IPS-NIHi11 (cell line): ENCODE data around the gene PRPS1L1.

Experiments used
- DNase-seq: peaks from one replicate; pipeline ENCODE4 v3.0.0; 2012; ENCODE audit warnings: mixed read lengths, low spot score

Gene PRPS1L1

DNA sequence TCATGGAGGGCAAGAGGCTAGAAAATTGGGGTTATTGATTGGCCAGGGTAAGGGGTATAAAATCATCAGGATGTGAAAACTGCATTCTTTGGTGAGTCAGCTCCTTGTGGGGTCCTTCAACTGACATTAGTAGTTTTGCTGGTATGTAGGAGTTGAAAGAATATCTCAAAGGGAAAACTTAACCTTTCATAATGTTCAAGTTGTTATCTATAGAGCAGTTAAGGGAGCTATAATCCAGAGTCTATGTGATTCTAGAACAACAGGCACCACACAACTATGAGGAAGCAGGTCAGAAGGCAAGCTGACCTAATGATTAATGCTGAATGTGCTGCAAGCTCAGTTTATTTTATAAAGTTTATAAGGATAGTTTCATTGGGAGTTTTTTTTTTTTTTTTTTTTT lies 13.7 kb downstream of the PRPS1L1 start:
- DNase-seq = no peak

DNA sequence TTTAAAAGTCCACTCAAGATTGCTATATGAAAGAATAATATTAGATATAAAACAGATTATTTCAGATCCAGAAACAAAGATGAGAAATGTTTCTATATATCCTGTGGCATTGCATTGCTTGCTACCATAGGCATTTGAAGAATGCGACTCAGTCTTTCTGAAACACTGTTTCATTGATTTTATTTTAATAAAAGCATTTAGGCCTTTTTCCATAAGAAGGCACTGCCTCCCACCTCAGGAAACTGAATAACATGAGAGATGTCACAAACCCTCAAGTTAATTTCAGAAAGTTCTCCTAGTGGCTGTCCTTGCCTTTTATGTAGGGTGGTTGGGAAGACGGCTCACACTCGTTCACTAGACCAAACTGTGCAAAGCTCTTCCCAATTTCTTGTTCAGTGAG lies 23.3 kb downstream of the PRPS1L1 start:
- DNase-seq = no peak

DNA sequence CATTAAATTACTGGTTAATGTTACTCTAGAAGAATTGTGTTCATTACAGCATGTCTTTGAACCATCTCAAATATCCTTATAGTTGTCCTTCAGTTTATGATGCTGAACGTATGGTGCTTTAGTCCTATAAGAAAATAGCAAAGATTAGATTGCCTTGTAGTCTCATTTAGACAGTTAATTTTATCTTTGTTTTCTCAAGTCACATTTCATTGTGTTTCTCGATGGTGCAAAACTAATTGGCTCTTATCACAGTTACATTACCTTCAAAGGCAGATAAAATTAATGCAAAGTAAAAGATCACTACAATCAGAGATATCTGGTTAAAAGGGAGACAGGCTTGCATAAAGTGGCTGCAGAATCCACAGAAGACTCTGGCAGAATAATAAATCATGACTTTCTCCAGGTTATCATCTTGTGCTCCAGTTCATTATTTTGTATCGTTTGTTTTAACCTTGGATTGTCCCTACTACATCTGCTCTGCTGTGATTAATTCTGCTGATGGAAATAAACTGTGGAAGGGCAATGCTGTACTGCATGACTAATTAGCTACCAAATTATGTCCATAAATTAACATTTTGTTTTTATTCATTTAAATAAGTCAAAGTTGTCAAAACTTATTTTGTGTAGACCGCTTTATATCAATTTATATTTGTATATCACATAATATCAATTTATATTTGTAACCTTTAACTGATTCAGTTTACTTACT lies 24.2 kb downstream of the PRPS1L1 start:
- DNase-seq = no peak

DNA sequence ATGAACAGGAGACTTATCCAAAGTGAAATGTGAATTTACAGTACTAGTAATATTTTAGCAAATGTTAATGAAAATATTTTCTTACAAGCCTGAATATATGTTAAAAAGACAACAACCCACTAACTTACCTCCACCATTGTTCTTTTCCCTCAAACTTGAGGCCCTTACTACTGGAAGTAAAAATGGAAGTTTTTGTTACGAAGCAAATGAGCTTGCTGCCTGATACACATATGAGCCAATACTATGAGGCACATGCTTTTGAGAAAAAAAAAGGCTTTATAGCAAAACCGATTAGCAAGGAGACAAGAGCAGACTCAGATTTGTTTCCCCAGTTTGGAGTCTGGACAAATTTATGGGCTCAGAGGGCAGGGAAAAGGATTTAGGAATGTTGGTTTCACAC lies 29.0 kb downstream of the PRPS1L1 start:
- DNase-seq = no peak

DNA sequence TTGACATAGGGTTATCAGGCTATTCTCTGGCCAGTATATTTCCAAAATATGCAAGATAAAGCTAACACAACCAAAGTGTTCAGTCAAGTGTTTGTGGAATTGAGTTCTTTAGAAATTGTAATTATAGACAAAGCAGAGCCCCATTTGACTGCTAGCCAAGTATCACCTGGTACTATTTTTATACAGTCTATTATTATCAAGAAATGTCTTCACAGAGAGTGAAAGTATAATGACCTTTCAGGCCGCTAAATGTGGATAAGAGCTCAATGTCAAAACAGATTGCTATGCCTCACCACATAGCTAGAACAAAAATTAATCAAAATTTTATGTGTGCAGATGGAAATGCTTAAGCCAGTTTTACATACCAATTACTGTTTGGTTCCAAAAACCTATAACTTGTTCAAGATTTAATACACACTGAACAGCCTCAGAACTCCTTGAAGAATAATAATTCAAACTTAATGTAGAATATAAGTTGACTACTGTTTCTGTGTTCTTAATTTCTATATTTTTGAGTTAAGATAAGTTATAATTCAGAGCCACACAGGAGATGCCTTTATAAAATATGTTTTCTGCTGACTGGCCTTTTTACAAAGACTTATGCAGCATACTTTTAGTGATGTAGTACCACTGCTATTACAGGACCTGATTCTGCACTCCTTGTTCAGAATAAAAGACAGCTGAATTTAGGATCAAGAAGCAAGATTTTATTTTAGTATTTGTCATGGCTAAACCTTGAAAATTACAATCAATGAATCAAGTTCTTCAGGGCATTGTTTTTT lies 31.0 kb downstream of the PRPS1L1 start:
- no peak for DNase-seq

DNA sequence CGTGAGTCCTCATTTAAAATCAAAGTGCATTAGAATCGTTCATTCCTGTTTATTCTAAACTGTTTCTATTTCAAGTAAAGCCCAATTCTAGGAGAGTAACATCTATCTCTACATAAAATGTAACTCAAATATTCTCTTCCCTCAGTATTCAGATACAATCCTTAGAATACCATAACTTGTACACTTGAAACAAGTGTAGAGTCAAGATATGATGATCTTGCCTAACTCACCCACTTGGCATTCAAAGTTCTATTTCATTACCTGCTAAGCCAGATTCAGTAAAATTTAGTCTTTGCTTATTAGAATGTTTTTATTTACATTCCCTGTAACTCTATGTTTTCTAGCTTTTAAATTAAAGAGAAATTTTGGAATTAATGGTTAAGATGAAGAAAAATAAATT lies 31.6 kb downstream of the PRPS1L1 start:
- DNase-seq = no peak

DNA sequence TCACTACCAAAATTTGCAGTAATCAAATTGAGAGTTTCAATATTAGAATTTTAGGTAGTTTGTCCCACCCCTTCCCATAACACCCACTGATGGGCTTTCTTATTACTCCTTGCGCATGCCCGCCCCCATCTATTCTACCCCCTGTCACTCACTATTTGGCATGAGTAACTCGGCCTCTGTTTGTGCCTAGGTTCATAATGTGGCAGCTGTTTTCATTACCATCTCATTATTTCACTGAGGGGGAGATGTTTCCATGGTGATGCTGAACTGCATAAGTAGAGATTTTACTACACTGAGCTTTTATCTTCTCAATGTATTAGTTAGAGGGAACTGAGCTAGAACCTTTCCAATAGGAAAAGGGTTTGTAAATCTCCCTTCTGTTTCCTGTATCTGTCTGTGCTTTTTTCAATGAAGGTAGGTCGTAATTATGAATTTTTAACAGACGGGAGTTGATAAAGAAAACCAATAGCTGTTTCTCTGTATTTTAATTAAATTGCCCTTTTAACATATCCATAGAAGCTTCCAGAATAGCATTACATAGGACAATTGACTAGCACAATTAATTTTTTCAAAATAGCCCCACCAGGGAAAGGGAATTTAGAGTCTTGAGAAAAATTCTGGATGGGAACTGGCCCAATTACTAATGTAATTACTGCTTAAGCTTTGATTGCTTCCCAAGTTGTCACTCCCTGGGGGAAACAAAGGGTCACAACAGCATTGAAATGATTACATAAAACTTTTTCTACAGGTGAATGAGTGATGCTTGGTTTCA lies 33.4 kb downstream of the PRPS1L1 start:
- DNase-seq = no peak

DNA sequence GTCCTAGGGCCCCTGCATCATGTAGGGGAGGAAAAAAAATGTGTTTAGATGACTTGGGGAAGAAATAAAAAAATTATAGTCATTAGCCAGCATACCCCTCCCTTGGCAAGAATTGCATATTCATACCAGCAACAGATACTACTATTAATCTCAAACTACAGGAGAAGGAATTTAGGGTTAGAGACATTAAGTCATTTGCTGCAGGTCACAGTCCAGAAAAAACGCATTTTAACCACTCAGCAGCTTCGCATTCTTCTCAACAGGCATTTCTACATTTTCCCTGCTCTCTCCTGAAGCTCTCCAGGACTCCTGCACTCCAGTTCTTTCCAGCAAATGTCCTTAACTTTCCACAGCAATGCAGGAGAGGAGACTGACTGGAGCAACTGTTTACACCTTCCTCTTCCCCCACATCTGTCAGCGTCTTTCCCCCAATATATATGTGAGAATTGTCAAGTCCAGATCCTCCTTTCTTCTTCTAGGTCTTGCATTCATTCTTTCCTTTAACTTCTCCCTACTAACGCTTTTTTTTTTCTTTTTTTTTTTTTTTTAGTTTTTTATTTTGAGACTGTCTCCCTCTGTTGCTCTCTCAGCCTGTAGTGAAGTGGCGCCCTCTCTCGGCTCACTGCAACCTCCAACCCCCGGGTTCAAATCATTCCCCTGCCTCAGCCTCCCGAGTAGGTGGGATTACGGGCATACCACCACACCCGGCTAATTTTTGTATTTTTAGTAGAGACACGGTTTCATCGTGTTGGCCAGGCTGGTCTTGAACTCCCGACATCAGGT lies 35.6 kb downstream of the PRPS1L1 start:
- no peak for DNase-seq

DNA sequence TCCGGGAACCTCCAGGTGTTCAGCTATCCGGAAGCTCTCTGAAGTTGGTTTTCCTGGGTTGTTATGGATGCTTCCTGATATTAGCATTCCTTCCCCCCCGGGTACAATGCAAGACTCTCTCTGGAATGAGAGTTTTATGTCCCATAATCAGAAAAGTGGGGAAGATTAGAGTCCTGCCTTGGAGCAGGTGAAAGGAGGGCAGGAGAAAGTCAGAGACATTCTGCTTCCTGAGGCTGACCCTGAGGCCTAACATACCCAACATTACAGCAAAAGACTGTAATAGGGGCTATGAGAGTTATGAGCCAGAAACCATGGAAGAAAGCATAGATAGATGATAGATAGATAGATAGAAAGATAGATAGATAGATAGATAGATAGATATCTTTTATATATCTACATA lies 36.9 kb downstream of the PRPS1L1 start:
- no peak for DNase-seq

GRCh38 chr7:17989546-17989945 lies 38.1 kb downstream of the PRPS1L1 start:
- no peak for DNase-seq

DNA sequence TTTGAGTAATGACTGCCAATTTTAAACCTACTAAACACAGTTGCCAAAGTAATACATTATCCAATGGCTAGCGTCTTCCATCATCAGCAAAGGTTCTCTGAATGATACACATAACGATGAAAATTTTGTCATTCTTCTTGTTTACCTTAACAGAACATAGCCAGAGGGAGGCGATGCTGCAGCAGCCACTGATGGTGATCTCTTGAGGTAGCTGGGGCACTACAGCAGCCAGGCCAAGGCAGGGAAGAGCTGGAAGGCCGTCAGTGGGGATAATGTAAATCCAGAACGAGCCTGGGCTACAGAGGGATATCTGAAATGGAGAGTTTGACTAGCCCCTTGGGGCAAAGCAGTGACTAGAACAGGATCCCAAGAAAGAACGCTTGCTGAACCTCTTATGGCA lies 38.8 kb downstream of the PRPS1L1 start:
- no peak for DNase-seq

DNA sequence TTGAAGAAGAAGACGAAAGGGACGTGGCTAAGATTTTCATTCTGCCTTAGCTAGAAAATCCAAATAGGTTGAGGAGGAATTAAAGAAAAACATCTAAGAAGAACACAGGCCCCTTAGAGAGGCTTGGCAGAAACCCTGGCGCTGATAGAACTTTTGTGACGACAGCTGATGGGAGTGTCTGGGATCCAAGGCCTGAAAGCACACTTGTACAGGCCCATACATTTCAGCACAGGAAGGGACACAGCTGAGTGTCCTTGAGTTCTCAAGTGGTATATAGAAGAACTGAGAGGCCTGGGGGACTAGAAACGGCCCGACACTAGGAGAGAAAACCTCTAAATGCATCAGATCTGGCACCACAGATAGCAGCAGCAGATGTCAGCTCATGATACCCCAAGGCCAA lies 39.5 kb downstream of the PRPS1L1 start:
- no peak for DNase-seq

DNA sequence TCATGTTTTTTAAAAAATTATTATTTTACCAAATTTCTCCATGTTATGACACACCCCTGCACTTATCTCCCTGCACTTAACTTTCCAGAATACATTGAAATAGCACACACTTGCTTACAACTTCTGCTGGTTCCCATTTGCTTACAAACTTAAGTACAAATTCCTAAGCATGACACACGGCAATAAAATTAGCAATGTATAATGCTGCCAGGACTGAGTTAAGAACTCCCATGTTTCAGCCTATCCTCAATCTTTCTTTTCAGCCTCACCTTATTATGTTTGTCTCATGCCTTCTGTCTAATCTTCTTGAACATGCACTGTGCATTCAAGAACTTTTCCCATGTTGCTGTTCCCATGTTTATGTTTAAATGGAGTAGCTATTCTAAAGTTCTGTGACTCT lies 40.8 kb downstream of the PRPS1L1 start:
- no peak for DNase-seq

DNA sequence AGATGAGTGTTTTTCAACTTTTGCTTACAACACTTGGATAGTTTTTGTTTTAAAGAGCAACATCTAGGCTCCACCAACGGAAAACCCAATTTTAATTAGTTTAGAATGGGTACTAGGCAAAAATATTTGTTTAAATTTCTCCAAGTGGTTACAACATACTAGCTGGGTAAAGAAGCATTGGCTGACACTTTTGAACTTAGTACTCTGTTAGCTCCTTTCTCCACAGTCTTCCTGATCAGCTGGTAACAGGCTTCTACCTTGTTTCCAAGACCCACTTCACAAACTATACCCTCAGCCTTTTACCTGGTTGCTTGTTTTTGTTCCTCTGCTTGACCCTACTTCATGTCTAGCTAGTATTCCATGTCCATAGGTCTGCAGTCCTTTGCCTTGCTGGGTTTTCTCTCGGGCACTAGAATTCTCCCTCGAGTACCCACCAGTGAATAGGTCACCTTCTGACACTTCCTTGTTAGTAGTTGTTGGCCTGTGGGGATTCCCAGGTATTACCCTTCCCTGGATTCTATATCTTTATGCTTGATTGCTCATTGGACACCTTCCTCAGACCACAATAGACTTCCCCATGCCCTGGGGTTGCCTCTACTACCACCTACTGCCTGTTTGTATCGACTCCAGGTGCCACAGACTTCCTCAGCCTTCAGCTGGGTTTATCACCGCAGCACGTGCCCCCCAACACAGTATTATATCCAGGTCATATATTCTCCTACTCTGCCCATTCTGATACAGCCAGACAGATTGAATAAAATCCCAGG lies 42.0 kb downstream of the PRPS1L1 start:
- no peak for DNase-seq

GRCh38 chr7:17984288-17984687 lies 43.4 kb downstream of the PRPS1L1 start:
- DNase-seq = no peak

GRCh38 chr7:17983221-17984062 lies 44.2 kb downstream of the PRPS1L1 start:
- DNase-seq = no peak

DNA sequence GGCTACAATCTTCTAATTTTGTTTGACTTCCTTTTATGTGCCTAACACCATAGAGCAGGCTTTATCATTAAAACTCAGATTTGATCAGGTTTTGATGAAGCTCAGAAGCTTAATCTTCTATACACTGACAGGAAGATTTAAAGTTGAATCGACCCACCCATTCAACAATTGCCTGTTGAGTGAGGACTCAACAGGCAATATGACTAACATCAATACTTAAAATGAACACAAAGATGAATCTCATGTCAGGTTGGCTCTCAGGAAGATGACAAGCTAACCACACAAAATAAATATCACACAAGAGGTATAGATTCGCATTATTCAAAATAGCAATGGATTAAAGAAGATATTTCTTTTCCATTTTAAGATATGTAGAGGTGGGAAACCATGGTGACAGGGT lies 50.7 kb downstream of the PRPS1L1 start:
- no peak for DNase-seq
